HPDE6-E6E7 (cell line): ENCODE results near the gene PRM2.
"Not testable (repeated sequence)": the region's sequence is repeated elsewhere in the genome, so short reads cannot be mapped to it uniquely, and the experiment has no call there.

ENCODE experiments used
- DNase-seq: peaks from one replicate; pipeline ENCODE4 v3.0.0; 2011; ENCODE audit warnings: missing footprints; ENCODE audit errors: extremely low spot score

PRM2 gene

DNA sequence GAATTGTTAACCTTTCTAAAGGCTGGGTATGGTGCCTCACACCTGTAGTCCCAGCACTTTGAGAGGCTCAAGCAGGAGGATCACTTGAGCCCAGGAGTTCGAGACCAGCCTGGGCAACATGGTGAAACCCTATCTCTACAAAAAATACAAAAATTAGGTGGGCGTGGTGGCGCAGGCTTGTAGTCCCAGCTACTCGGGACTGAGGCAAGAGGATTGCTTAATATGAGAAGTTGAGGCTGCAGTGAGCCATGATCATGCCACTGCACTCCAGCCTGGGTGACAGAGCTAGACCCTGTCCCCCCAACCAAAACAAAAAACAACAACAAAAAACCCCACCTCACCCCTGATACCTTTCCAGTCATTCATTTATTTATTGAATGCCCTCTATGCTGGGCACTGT, 13.4 kb upstream of the PRM2 start:
- not testable (repeated sequence) for DNase-seq

DNA sequence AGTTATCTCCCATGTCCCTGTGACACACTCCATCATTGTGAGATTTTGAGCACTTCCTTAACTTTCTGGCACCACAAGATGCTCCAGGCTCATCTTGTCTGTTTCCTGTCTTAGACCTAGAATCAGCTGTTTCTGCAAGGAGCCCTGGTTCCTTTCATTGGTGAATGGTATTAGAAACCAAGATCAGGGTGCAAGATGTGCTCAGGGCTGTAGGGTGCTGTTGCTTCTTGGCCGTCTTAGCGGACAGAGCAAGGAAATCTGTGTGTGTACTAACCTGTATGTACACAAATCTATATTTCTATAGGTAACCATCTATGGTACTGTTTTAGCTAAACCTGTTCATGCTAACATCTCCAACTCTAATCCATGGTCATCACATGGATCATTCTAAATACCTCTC, 12.9 kb upstream of the PRM2 start:
- no peak for DNase-seq

DNA sequence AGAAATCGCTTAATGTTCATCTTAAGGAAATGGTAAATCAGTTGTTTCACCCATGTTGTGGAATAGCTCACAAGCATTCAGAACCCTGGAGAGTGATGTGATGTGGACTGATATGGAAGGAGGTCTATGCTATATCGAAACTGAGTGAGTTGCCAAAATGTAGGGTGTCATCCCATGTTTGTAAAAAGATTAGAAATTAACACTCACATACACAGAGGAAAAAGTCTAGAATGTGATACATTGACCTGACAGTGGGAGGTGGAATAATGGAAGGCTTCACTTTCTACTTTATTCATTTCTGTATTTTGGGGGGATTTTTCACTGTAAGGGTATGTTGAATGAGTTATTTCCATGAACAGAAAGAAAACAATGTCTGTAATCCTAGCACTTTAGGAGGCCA, 9.6 kb upstream of the PRM2 start:
- no peak for DNase-seq

GRCh38 chr16:11283820-11284248, 7.6 kb upstream of the PRM2 start:
- DNase-seq, result no peak

GRCh38 chr16:11280616-11281522, 4.6 kb upstream of the PRM2 start, which contains the start of gene PRM1:
Gene PRM1, minus strand, starts transcription at chr16:11281330. Its CDS starts 92 bp downstream, at chr16:11281238.
- no peak for DNase-seq

DNA sequence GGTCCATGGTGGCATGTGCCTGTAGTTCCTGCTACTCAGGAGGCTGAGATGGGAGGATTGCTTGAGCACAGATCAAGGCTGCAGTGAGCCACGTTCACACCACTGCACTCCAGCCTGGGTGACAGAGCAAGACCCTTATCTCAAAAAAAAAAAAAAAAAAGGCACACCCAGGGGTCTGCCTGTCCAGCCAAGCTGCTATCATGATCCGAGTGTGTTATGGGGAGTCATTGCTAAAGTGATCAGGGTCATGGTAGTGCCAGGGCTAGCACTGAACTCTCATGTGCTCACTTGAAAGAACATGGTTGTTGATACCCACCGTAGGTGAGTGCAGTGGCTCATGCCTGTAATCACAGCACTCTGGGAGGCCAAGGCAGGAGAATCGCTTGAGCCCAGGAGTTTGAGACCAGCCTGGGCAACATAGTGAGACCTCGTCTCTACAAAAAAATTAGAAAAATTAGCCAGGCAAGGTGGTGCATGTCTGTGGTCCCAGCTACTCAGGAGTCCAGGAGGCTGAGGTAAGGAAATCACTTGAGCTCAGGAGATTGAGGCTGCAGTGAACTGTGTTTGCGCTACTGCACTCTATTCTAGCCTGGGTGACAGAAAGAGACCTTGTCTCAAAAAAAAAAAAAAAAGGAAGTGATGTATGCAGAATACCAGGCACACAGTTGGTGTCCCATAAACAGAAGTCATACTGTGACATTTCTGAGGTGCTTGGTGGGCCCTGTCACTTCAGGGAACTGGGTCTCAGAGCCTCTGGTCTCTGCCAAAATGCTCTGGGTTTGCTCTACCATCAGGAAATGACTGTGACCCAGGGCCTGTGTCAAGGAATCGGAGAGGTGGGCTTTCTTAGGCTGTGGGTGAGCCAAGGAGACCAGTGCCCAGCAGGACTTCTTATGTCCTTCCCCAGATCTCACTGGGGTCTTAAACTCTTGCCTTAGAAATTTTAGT, 2.7 kb upstream of the PRM2 start:
- no peak for DNase-seq

- no peak for DNase-seq
Measured at GRCh38 chr16:11277607-11278337, 1.5 kb upstream of the PRM2 start.

DNA sequence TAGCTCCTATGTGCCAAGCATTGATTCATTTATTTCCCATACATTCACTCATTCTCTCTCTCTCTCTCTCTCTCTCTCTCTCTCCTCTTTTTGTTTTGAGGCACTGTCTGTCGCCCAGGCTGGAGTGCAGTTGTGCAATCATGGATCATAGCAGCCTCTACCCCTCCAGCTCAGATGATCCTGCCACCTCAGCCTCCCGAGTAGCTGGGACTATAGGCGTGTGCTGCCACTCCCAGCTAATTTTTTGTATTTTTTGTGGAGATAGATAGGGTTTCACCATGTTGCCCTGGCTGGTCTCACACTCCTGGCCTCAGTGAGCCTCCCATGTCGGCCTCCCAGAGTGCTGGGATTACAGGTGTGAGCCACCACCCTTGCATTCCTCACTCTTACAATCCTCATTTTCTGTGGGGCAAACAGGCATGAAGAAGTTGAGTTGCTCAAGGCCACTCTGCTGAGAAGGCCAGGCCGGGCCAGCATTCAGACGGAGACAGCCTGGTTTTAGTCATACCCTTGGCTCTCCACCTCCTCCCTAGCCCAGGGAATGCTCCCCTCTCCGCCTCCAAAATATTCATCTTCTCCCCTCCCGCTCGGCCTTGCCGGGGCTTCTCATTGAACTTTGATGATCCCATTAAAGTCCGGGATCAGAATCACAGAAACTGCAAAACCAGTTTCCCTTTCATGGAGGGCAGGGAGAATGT, 765 bp upstream of the PRM2 start:
- DNase-seq, result no peak

DNA sequence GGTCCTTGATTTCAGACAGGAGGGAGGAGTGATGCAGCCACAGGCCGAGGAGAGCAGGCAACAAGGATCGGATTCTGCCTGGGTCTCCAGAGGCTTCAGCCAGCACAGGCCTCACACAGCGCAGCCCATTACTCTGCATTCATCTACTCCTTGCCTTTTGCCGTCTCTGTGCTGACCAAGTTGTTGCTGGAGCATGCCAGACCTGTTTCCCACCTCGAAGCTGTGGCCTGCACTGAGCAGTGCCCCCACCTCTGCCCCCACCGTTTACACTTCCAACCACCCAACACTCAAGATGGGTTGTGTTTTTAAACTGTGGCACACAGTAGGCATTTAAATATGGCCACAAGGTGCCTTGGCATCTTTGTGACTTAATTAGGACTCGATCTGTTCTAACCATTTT, 1.3 kb downstream of the PRM2 start:
- DNase-seq, result no peak

GRCh38 chr16:11273721-11274324, 2.5 kb downstream of the PRM2 start:
- no peak for DNase-seq

DNA sequence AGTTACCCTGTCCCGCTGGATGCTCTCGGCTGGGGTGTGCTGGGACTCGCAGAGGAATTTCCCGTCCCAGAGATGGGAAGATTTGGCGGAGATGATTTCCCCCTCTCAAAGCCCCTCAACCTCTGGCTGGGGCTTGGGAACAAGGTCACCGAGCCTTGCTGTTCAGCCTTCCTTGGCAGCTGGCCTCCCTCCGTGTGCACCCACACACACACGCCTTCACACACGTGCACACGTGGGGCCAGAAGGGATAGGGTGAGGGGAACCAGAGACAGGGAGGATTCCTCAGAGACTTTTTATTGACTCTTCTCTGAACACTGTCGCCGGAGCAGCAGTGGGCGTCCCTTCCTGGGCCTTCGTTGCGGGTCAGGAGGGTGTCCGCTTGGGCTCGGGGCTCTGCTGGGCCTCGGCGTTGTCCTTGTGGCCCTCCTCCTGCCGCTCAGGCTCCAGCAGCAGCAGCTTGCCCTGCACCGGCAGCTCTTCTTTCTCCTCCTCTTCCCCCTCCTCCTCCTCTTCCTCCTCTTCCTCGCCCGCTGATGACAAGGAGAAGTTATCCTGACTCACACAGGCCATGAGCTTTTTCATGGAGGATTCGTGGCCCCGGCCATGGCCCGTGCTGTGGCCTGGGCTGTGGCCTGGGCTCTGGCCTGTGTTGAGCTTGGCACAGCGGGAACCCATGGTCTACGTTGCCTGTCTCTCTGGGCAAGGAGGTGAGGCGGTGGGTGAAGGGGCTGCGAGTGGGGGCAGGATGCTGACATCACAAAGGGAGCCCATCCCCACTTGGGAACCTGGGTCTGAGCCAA, 3.2 kb downstream of the PRM2 start, which contains the start of gene PRM3:
PRM3 (minus strand) TSS at position 709 of the 800 bp plus-strand sequence; CDS start at position 675, 34 bp downstream.
- DNase-seq, result no peak

DNA sequence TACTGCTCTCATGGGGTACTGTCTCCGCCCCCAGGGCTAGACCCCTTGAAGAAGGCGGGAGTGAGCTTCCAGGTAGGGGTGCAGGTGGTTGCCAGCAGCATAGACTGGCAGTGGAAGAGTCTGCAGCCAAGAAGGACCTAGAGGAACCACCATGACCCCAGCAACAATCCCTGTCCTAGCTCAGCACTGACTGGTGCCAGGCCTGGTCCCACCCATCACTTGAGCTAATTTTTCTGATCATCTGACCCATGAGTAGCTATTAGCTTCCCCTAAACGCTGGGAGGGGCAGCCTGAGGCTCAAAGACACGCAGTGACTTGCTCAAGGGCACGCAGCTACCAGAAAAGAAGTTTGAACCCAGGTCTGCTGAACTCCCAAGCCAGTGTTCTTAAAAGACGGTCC, 3.8 kb downstream of the PRM2 start:
- no peak for DNase-seq

DNA sequence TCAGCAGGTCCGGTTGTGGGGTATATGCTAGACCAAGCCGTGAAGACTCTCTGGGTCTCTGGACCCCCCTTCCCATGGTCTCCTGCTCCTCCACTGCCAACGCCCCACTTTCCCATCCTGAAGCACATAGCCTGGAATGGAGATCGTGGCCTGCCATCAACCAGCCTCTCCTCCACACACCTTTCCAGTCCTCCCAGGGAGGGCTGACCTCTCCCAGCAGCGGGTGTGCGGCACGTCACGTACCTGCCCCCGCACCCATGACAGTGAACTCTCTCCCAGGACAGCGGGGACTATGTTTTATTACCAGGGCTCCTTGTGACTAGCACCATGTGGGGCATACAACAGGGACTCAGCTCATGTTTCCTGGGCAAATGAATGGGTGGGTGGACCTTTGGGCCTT, 4.7 kb downstream of the PRM2 start:
- no peak for DNase-seq

DNA sequence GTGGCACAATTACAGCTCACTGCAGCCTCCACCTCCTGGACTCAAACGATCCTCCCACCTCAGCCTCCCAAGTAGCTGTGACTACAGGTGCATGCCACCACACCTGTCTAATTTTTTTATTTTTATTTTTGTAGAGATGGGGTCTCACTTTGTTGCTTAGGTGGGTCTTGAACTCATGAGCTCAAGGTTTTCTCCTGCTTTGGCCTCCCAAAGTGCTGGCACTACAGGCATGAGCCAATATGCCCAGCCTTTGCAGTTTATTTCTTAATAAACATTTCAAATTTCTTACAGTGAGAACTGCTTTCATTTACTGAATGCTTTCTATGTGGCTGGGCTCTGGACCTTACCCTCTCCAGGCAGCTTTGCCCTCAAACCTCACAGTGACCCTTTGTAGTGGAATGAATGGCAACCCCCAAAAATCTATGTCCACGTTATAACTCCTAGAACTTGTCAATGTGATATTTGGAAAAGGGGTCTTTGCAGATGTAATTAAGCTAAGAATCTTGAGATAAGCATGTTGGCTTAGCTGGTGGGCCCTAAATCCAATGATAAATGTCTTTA, 5.6 kb downstream of the PRM2 start:
- no peak for DNase-seq

GRCh38 chr16:11268921-11269375, 7.3 kb downstream of the PRM2 start, which contains the start of gene TNP2:
Gene TNP2, minus strand, starts transcription at chr16:11269325. Its CDS starts 63 bp downstream, at chr16:11269262.
- DNase-seq, result no peak

GRCh38 chr16:11265124-11265523, 11.2 kb downstream of the PRM2 start:
- DNase-seq, result no peak

DNA sequence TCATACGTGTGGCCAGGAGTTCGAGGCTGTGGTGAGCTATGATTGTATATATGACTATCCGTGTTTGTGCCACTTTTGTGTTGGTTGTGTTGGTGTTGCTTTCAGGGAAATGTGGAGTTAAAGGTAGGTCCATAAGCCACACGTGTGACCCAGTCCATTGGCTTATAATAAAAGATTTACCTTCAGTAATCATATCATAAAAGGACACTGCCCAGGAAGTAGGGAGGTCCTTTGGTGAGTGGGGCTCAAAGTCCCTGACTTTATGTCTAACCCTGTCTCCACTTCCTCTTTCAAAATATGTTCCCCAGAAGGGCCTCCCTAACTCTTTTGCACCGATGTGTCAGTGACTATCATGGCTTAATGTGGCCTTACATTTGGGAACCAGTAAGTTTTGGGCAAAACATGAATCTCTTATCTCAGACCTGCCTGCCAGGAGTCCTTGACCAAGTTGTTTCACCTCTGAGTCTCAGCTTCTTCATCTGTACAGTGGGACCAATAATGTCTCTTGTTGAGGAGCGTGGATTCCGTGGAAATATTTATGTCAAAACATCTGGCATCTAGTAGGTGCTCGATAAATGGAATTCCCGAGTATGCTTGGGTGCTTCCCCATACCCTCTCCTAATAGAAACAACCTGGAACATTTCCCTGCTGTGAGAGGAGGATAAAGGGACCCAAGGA, 12.0 kb downstream of the PRM2 start:
- no peak for DNase-seq

DNA sequence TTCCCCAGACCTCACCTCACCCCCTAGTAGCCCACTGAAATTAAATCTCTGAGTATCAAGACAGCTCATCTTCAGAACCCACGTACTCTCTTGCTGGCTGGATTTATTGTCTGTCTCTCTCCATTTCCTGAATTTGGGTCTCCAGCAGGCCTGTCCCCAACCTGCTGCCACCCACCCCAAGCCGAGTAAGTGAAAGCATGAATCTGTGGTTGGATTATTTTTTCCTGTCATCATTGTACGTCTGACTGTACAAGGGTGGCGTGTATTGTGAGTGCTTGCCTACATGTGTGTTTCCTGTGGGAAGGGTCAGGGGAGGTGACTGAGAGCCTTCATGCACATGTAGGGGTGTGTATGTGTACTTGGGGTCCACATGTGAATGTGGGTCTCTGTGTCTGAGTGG, 12.5 kb downstream of the PRM2 start:
- DNase-seq, result no peak

DNA sequence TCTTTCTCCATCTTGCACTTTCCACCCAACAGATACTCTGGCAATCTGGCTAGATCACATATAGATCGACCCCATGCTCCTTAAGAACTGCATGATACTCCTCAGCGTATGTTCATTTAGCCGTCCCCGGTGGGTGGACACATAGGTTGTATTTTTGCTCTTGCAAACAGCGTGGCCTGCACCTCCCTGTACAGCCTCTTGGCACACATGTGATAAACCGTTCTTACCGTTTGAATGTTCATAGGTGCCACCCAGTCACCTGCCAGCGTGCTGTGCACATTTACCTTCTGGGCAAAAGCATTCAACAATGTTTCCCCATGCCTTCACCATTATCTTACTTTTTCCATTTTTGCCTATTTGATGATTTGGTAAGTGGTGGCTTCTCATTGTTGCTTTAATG, 13.4 kb downstream of the PRM2 start:
- no peak for DNase-seq
